ENCODE data around the gene PMVK. TPM values are rescaled to one million over a fixed set of nuclear protein-coding genes. Genes with fewer than 3 reads are reported as not detected.

The PMVK gene
- polyA plus RNA-seq, 12 donors: 20.1 to 28.8 (median 26.1) TPM; not detected in 1

DNA sequence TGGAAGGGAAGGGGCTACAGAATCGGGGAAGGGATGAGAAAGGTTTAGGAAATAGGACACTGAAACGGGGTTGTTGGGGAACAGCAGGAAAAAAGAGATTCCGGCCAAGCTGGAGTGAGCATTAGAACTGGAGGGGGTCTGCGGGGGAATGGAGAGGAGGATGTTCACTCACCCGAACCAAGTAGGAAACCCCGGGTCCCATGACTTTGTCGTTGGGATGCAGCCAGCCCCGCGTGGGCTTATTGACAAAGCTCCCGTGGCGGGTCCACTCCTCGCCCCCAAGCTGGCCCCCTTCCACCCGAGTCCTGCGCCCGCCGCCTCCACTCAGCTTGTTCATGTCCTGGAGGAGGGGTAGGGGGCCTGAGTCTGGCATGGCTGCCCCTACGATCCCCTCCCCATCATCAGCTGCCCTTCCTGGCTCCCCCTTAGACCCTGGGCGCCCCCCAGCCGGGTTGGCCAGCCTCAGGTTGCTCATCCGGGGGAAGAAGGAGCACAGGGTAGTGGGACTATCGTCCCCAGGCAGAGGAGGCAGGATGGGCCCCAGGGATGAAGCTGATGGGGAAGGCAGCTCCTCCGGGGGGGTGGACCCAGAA lies 33.4 kb upstream of the PMVK start:
- peak; percentile 51 for DNase-seq

DNA sequence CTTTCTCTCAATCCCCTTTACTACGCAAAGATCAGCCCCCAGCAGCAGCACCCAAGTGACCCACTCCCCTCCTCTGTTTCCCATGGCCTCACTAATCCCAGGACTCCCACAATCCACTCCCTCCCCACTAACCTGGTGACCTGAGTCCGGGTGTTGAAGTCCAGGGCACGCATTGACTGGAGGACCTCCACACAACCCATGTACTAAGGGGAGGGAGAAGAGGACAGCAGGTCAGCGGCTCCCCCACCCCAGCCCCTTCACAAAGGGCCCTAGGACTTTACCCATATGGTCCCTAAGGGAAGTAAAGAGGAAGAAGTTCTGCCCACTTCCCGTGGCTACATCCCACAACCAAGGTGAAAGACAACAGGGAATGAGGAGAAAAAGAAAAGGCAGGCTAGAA lies 32.7 kb upstream of the PMVK start:
- no peak for DNase-seq

DNA sequence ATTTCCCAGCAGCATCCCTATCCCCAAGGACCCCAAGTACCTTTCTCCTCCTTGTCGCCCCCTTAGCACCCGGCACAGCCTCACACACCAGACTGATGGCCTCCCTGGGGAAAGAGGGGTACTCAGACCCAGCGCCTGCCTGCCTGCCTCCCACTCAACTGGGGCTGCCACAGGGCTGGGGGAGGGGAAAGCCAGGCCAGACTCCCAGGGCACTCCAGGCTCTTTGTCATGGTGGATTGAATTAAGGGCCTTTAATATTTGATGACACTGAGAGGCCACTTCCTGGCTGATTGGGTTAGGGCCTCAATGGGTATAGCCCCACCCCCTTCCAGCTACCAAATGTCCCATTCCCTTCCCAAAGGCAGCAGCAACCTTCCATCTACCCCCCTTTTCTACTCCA lies 32.2 kb upstream of the PMVK start:
- DNase-seq: no peak

DNA sequence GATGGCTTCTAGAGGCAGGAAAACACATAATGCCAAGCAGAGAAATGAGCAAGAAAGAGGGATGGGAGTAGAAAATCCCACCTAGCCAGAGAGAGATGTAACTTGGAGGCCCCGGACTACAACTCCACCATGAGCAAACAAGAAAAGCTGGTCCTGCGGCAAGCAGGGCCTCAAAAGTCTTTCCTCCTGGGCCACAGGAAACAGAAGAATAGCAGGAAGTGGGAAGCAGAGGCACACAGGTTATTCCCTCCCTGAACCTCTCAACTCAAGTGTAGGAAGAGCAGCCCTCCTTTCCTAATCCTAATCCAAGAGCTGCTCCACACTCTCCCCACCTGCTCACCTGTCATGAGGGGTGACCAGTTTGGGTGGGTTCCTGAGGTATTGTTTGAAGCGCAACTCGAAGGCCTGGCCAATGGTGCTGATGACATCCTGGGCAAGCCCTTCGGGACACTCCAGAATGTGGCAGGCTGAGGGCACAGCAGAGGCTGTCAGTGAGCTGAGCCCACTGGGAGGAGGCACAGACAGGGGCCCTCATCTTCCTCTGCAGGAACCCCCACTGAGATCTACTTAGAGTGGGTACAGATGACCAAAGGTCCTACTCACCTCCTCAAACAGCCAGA lies 30.9 kb upstream of the PMVK start:
- DNase-seq: no peak

DNA sequence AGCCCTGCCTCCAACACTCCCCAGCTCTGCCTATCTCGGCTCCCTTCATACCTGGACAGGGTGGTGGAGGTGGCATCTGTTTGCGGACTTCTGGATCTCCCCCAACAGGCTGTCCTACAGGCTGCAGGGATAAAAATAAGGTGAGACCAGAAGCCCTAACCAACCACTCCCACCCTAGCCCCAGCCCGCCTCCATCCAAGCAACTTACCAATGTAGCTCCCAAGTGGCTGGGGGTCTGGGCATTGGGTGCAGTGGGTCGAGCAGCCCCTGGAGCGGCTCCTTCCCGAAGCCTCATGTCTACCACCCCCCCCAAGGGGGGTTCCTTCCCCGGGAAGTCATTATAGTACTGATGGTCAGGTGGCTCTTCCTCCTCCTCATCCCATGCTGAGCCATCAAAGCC lies 29.6 kb upstream of the PMVK start:
- no peak for DNase-seq

DNA sequence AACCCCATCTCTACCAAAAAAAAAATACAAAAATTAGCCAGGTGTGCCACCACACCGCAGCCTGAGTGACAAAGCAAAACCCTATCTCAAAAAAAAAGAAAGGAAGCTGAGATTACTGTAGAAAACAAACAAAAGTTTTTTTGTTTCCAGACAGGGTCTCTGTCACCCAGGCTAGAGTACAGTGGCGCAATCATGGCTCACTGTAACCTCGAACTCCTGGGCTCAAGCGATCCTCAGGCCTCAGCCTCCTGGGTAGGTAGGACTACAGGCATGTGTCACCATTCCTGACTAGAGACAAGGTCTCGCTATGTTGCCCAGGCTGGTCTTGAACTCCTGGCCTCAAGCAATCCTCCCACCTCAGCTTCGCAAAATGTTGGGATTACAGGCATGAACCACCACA lies 27.8 kb upstream of the PMVK start:
- DNase-seq: no peak

DNA sequence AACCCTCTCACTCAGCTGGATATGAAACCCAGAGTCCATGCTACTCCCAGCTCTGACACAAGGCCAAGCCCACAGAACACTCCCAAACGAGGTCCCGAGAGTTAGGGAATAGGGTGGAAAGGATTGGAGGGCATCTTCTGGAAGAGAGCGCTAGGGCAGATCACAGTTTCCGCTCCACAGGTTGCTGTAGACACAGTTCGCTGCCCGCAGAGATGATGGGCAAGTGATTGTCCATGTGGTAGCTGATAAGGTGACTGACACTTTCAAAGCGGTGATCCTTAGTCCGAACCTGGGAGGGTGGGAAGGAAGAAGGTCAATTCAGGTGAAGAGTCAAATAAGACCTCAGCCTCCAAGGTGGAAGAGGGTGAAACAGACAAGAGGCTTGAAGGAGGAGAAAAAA lies 27.1 kb upstream of the PMVK start:
- no peak for DNase-seq

DNA sequence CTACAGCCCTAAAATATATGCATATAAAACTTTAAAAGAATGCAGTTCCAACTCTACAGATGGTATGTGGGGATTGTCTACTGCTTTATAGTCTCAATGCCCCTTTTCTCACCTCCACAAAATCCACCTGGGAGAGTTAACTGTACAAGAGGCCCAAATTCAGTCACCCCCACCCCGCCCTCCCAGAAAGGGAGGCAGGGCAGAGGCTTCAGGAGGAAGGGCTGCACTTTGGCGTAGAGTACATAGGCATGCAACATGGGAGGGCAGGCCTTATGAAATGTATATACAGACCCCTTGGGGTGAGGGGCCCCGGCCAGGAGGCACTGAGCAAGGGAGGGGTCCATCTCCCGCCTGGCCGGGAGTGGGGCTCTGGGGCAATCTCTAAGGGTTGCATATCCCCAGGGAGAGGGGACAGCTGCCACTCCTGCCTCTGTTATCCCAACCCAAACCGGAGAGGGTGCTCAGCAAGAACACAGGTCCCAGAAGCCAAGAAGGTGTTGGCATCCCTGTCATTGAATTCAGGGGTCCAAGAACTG lies 26.3 kb upstream of the PMVK start:
- DNase-seq: no peak

DNA sequence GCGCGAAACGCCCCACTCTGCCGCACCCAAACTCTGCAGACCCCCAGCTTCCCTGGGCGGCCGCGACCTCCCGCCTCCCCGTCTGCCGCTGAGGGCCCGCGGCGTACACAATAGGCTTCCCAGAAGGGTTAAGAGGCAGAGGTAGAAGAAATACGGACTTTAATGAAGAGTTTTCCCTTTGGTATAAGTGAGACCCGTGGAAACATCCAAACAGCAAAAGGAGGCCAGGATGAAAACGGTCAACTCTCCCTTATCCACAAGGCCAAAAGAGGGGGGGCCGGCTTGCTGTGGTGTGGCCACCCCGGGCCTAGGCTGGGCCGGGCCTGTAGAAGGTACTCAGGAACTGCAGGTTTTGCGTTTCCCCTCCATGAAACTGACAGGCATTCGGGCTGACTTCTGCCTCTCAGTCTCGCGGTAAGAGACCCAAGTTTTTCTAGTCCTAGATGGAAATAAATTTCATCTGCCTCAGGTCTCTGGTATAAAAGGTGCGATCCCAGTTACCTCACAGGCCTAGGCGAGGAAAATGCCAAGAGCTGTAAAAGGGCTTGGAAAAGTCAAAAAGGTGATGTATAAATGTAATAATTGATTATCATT lies 25.7 kb upstream of the PMVK start:
- DNase-seq: no peak

DNA sequence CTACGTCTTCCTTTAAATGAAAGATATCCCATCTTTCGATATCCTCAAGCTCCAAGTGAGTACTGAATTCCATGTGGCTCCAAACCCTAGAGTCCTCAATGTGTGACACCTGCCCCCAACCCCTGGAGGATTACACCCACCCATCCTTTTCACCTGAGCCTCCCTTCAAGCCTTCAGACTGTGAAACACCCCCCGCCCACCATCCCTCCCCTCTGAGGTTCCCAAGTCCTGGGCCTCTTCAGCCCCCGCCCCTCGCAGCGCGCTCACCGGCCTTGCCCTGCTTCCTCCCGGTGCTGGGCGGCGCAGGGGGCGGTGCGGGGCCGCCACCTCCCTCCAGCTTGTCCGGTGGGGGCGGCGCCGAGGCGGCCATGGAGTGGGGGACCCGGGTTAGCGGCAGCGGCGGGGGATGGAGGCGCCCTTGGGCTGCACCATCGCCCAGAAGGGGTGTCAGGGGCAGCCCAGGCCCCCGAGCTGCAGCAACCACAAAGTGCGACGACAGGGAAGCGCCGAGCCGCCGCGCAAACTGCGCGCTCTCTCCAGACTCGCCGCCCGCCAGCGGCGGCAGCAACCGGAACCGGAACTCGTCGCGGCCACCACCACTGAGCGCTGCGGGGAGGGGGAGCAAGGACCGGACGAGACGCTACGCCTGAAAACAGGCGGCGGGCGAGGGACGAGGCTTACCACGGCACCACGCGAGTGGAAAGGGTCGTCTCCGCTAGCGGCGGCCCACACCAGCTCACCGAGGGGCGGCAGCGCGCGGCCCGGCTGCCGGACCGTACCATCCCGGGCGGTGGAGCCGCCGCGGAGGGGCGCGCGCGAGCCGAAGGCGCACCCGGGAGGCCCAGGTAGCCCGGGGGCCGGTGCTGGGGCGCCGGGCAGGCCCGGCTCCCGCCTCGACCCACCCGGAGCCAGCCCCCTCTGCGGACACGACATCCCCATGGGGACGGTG lies 25.0 kb upstream of the PMVK start, which contains the start of gene PYGO2:
PYGO2 (minus strand) TSS at position 576 of the 949 bp plus-strand sequence; CDS start at position 370, 206 bp downstream.
- DNase-seq: peak; percentile 84

DNA sequence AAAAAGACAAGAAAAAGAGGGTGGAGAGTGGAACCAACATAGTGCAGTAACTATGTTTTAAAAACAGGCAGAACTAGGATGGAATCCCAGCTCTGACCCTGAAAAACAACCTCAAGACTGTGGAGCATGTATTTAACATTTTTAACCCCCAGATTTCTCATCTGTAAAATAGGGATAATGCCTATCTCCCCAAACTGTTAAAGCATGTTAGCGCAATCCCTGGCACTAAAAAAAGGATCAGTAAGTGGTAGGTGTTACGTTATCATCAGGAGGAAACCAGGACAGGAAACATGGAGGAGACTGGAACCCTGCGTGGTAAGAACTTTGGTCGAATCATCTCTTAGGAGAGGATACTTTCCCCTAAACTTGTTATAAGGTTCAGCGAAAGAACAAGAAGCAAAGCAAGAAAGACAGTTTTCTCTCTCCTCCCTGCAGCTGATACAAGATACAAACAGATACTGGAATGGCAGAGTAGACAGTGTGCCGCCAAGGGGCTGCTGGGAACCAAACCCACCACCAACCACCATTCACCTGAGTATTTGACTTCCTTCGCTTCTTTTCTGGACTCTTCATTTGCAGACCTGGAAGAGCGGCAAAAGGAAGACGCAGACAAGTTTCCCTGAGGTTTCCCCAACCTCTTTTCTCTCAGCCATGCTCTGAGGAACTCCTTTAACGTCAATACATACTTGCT lies 24.1 kb upstream of the PMVK start:
- DNase-seq: no peak

DNA sequence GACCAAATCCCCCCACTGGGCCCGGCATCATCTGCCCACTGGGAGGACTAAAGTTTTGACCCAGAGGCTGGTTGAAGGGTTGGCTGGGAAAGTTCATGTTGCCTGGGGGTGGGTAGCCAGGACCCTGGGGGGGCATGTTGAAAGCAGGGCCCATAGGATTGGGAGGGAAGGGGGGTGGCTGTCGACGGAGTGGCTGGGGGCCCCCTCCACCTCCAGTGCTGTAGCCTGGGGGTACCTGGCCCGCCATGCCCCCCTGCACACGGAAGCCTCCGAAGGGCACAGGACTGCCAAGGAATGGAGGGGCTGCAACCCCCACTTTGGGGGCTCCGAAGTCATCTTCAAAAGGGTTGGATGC lies 22.9 kb upstream of the PMVK start:
- no peak for DNase-seq

DNA sequence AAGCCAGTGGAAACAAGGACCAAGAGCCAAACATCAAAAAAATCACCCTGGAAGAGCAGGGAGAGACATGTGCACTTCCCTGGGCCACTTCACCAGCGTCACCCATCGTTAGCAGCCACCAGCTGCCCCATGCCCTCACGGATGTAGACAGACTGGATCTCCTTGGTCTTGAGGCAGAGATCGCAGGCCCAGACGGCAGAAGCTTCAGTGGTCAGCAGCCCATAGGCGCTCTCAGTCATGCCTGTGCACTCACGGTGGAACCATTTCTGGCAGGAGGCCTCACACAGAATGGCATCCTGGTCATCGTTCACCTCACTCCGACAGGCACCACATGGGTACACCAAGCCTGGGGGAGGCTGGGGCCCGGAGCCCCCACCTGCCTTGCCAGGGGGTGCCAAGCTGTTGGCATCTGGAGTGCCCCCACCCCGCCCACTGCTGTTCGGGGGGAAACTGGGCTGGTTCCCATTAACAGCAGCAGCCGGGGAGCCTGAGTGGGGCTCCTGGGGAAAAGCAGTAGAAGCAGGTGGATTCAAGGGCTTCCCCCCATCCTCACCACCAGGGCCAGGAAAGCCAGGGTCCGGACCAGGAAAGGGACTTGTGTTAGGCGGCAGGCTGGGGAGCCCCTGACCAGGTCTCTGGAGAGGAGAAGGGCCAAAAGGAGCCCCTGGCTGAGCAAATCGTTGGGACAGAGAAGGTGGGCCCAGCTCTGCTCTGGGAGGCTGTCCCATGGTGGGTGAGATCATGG lies 22.3 kb upstream of the PMVK start:
- no peak for DNase-seq

DNA sequence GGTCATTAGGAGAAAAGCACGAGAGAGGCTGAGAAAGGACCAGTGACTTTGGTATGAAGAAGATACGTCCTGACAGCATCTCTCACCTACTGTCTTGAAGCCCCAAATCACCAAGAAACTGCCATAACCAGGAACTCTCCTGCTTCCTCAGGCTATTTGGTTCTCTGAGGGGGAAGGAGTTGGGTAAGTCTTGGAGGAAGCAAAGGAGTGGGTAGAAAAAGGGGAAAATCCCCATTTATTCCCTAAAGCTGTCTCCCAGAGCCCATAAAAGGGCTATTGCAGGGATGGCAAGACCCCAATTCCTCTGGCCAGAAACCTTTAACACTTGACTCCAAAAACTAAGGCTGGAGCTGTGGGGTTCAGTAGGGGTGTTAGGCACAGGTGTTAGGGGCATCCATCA lies 21.5 kb upstream of the PMVK start:
- no peak for DNase-seq

DNA sequence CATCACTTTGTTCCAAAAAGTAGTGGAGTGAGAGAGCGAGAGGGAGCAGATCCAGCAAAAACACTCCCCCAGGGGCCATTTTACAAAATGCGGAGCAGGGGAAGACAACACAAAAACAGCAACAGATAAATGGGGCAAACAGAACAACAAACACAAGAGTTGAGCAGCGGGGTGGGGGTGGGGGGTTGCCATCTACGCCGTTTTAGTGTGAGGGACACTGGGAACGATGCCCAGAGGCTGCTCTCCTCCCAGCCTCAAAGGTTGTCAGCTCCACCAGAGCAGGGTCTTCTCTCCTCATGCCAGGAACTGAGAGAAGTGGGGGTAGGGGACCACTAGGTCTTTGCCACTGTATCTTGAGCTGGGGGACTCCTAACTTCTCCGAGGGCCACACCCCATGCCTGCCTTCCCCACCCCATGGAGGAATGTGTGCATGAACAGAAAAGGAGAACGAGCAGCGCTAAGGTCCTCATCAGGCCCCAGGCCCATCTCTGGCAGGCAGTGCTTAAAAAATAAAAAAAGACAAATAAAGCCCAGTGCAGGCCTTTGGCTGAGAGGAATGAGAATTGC lies 20.7 kb upstream of the PMVK start:
- DNase-seq: no peak

DNA sequence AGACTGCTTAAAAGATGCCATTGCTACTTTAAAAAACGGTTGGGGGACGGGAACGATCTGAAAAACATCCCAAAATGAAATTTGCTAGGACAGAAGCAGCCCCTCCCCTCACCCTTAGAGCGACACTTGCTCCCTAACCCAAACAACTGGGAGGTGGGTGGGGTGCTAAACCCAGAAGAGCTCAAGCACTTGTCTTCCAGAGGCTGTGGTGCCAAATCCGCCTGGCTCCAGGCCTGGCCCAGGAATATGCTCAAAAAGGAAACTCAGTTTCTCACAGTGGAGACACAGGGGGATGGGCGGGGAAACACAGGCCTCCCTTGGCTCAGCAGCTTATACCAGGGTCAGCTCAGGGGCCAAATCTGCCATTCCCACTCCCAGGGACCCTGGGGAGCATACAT lies 20.0 kb upstream of the PMVK start:
- peak; percentile 60 for DNase-seq

DNA sequence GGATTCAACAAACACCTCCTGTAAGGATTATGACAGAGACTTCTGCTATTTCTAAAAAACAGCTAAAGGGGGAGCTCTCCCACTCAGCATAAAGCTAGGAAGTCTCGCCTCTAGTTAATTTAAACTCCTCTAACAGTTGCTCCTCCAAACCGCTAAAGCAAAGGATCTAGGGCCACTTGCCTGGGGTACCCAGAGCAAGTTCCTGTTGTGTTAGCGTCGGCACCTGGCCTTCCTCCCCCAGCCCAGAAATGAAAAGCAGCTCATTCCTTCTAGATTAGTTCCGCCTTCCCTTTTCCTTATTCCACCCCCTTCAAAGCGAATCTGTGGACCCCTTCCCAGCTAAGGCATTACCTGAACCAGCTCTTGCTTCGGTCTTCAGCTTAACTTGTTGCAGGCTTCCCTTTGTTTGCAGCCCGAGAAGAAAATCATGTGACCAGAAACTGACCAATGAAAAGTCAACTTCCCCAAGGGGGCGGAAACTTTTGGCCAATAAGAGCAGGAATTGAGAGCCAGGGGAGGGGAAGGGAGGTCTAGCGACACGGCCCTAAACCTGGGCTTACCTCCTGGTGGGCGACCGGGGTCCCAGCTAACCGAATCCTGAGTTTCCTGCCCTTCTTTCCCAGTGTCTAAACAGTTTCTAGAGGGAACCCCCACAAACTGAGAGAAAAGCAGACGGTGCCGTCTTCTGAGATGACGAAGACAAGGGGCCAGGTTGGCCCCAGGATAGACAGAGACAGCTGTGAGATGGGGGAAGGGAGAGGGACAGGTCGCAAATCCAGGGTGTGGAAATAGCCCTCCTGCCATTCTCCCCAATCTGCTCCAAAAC lies 19.4 kb upstream of the PMVK start, which contains the start of gene PBXIP1:
PBXIP1 (minus strand) TSS at position 382 of the 826 bp plus-strand sequence. CDS start 2,378 bp downstream, outside the sequence.
- peak; percentile 95 for DNase-seq

DNA sequence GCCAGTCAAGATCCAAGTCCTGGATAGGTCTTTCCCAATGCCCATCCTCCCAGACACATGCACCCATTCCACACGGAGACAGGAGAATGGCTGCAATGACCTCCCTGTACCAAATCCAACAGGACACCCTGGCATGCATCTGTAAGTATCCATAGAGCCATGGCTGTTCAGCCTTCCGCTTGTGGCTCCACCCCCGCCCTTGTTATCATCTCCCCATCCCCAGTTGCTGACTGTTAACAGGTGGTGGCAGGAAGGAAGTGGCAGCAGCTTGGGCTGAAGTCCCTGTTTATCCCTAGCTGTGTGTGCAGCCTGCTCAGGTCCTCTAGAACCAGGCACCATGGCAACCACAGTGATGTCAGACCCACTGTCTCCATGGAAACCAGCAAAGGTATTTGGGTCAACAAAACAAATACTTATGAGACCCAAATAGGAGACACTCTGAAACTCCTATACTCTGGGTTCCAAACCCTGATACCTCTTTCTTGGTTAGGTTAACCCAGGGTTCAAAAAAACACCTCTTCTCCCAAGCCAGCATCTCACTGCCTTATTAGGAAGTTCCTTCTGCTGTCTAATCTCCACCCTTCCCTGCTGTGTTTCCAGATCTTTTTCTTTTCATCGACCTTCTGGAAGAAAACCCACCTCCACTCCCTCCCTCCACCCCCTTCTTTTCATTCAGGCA lies 18.7 kb upstream of the PMVK start:
- DNase-seq: no peak

DNA sequence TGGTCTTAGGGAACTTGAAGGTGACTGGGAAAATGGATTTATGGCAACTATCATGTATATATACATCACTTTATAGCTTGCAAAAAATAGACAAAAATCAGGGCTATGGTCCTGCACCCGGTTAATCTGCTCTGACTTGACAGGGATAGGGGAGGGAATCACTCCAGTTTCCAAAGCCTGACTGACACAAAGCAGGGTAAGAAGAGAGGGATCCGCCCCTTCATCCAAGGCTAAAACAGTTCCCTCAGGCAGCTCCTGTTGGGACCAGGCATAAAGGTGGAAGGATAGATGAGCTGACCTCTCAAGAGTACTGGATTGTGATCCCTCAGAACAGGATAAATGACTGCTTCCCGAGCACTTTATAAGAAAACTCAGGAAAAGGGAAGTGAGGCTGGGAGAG lies 18.0 kb upstream of the PMVK start:
- DNase-seq: no peak
